Colonic mucosa (tissue), 4 donors: Measurements from ENCODE around the gene KYNU. TPM values are rescaled to one million over a fixed set of nuclear protein-coding genes. Genes with fewer than 3 reads are reported as not detected.

Experiments used
- DNase-seq: peaks from one replicate; pipeline ENCODE4 v3.0.0-alpha.2; 2020
- H3K27ac ChIP-seq: fragments of 200-600 bp; one replicate; pipeline ENCODE4 v1.8.0; 2021
- H3K27me3 ChIP-seq: fragments of 200-600 bp; one replicate; pipeline ENCODE4 v1.8.0; 2021
- H3K36me3 ChIP-seq: fragments of 200-600 bp; one replicate; pipeline ENCODE4 v1.8.0; 2021
- H3K4me1 ChIP-seq: fragments of 200-600 bp; one replicate; pipeline ENCODE4 v1.8.0; 2021; ENCODE audit warnings: mild to moderate bottlenecking
- H3K4me3 ChIP-seq: fragments of 200-600 bp; one replicate; pipeline ENCODE4 v1.8.0; 2021
- H3K9ac ChIP-seq, 2 donors: one replicate each; pipeline ENCODE4 v1.7.0; 2013; ENCODE audit warnings: control low read depth in 2 of 2, low read depth in 2 of 2, low read length in 2 of 2
- H3K9me3 ChIP-seq: fragments of 200-600 bp; one replicate; pipeline ENCODE4 v1.8.0; 2021
- CTCF ChIP-seq: fragments of 200-600 bp; IDR thresholded peaks from one replicate; pipeline ENCODE4 v1.8.0; 2022; ENCODE audit warnings: antibody characterized with exemption, mild to moderate bottlenecking
- intact Hi-C: fragments of 100-400 bp; cut with DNase I; formaldehyde crosslinking; loops from one replicate; pipeline ENCODE4 v1.14.1; 2022
- total RNA-seq, 2 donors: library from RNA; stranded (reverse); fragmentation: NEBNext Ultra II Directional in 1 of 2; extraction: Animal tissue kit (Norgen Biotek cat#: 25700) in 1 of 2; gene quantifications; one replicate each; pipeline ENCODE4 v1.2.1, GENCODE V29; 2021
- donor health status: healthy.
- donor health status: DM: no; HTN: no; CAD: no.
- donor health status: DM: no; HTN: no; CAD: no.

The KYNU gene
- 1 to 10 TPM in 1 of 2 donors, under 1 TPM in 1; 0.64 to 2.8 TPM for total RNA-seq

- Histone ChIP-seq H3K36me3 (no peaks in the 10 kb centered on the region), H3K9ac (no peak within 1 kb of the TSS), H3K27me3 (no peaks in the 10 kb centered on the region), H3K4me3 (no peak within 1 kb of the TSS), H3K4me1 (no peaks in the 10 kb centered on the region), H3K27ac (no peak within 1 kb of the TSS), H3K9me3 (no peaks in the 10 kb centered on the region)
- DNase-seq: no peak
- intact Hi-C loops: no loop called here
- TF ChIP-seq CTCF: no peak
These were observed at the start of gene KYNU for GRCh38 chr2:142877216-142877838. KYNU (plus strand) TSS chr2:142877664; CDS start chr2:142885368, 7,704 bp downstream.

GRCh38 chr2:142834021-142834420, 43.4 kb upstream of the KYNU start:
- Histone ChIP-seq H3K9ac (no peak overlapping the region), H3K4me1 (no peaks in the 10 kb centered on the region), H3K27ac (no peak overlapping the region), H3K9me3 (no peaks in the 10 kb centered on the region), H3K4me3 (no peak overlapping the region), H3K36me3 (no peaks in the 10 kb centered on the region), H3K27me3 (no peaks in the 10 kb centered on the region)
- no peak for DNase-seq
- TF ChIP-seq CTCF: no peak
- intact Hi-C loops: no loop called here

- DNase-seq: no peak
- Histone ChIP-seq H3K27ac (no peak overlapping the region), H3K4me3 (no peak overlapping the region), H3K9me3 (no peaks in the 10 kb centered on the region), H3K27me3 (no peaks in the 10 kb centered on the region), H3K4me1 (no peaks in the 10 kb centered on the region), H3K36me3 (no peaks in the 10 kb centered on the region), H3K9ac (no peak overlapping the region)
- no peak for TF ChIP-seq CTCF
- intact Hi-C loops: no loop called here
These were observed 37.0 kb upstream of the KYNU start for GRCh38 chr2:142840436-142840835.

- intact Hi-C loops: no loop called here
- no peaks in the 10 kb centered on the region for H3K4me1 ChIP-seq
- no peak for TF ChIP-seq CTCF
These were observed 35.7 kb upstream of the KYNU start for GRCh38 chr2:142841788-142842187.

GRCh38 chr2:142842369-142842768, 35.1 kb upstream of the KYNU start:
- H3K9me3 ChIP-seq: no peaks in the 10 kb centered on the region
- no peak for DNase-seq
- no peaks in the 10 kb centered on the region for H3K36me3 ChIP-seq
- TF ChIP-seq CTCF: no peak
- H3K27me3 ChIP-seq: no peaks in the 10 kb centered on the region
- intact Hi-C loops: no loop called here
- H3K9ac ChIP-seq: no peak overlapping the region
- no peak overlapping the region for H3K27ac ChIP-seq
- H3K4me1 ChIP-seq: no peaks in the 10 kb centered on the region
- no peak overlapping the region for H3K4me3 ChIP-seq

More at GRCh38 chr2:142841788-142842187, 35.7 kb upstream of the KYNU start:
- no peak overlapping the region for H3K27ac ChIP-seq
- H3K27me3 ChIP-seq: no peaks in the 10 kb centered on the region
- H3K9ac ChIP-seq: no peak overlapping the region
- no peak for DNase-seq
- H3K36me3 ChIP-seq: no peaks in the 10 kb centered on the region
- H3K4me3 ChIP-seq: no peak overlapping the region
- no peaks in the 10 kb centered on the region for H3K9me3 ChIP-seq
